ENCODE results near the gene TRMT5.

The TRMT5 gene

GRCh38 chr14:60968099-60968498 is 12.8 kb downstream of the TRMT5 start:
- intact Hi-C loops (cut with DNase I) = no loop called here
- DNase-seq = no peak

DNA sequence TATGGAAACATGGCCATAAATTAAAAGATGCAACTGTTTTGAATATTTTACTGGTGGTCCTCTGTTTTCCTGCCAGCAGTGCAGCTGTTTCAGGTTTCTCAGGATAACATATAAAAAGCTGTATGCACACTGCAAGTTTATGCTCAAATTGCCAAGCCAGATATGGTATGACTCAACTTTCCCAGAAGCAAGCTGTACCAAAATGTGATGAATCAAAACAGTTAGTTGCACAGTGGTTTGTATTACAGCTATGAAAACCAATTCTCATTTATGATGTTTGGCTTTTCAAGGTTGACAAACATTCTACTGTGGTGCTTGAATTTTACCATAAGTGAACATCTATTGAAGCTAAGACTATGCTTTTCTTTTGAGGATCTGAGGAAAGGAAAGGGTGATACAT is 15.5 kb downstream of the TRMT5 start:
- intact Hi-C loops (cut with DNase I) = no loop called here
- DNase-seq = no peak

GRCh38 chr14:60964904-60965303 is 16.0 kb downstream of the TRMT5 start:
- intact Hi-C loops (cut with DNase I) = no loop called here
- no peak for DNase-seq

DNA sequence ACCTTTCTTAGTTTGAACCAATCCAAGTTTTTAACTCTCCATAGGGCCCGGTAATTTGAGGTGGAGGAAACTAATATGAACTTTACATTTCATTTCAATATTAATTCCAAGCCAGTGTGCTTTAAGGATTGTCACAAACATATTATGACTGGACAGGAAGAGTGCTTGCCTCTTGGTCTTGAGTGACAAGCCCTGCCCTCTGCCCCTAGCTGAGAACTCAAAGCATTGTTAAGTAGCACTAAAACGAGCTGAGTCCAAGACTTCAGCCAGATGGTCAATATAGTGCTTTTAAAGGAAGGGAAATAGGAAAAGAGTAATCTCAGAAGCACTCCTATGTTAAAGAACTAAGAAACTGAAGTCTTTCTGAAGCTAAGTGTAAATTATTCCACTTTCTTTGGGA is 17.1 kb downstream of the TRMT5 start:
- DNase-seq = no peak
- intact Hi-C loops (cut with DNase I) = no loop called here

GRCh38 chr14:60958146-60958545 is 22.7 kb downstream of the TRMT5 start:
- no peak for DNase-seq
- intact Hi-C loops (cut with DNase I) = no loop called here

- intact Hi-C loops (cut with DNase I) = no loop called here
- no peak for DNase-seq
Measured at GRCh38 chr14:60956632-60957031, 24.2 kb downstream of the TRMT5 start.

DNA sequence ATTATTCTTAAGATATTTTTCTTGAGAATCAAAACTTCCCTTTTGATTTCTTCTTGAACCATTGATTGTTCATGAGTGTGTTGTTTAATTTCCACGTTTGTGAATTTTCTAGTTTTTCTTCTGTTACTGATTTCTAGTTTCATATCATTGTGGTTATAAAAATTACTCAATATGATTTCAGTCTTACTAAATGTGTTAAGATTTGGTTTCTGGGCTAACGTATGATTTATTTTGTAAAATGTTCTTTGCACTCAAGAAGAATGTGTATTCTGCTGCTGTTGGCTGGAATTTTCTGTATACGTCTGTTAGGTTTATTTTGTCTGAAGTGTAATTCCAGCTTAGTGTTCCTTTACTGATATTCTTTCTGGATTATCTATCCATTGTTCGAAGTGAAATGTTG is 24.7 kb downstream of the TRMT5 start:
- intact Hi-C loops (cut with DNase I) = no loop called here
- no peak for DNase-seq

- DNase-seq = no peak
- intact Hi-C loops (cut with DNase I) = no loop called here
Measured at GRCh38 chr14:60951776-60952435, 29.0 kb downstream of the TRMT5 start.

DNA sequence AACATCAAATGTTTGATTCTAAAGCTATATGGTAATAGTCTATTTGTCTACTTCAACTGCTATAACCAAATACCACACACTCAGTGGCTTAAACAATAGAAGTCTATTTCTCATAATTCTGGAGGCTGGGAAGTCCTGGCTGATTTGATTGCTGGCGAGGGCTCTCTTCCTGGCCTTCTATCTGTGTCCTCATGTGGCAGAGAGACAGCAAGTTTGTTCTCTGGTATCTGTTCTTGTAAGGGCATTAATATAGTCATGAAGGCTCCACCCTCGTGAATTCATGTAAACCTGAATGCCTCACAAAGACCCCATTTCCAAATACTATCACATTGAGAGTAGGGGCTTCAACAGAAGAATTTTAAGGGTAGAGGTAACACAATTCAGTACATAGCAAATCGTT is 34.1 kb downstream of the TRMT5 start:
- intact Hi-C loops (cut with DNase I) = no loop called here
- no peak for DNase-seq

GRCh38 chr14:60945984-60946383 is 34.9 kb downstream of the TRMT5 start:
- intact Hi-C loops (cut with DNase I) = no loop called here
- no peak for DNase-seq

DNA sequence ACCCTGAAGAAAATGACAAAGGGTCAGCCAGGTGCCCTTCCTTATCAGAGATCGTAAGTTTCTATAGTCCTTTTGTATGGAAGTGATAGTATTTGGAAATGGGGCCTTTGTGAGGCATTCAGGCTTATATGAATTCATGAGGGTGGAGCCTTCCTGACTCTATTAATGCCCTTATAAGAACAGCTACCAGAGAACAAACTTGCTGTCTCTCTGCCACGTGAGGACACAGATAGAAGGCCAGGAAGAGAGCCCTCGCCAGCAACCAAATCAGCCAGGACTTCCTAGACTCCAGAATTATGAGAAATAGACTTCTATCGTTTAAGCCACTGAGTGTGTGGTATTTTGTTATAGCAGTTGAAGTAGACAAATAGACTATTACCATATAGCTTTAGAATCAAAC is 36.7 kb downstream of the TRMT5 start:
- DNase-seq = no peak
- intact Hi-C loops (cut with DNase I) = no loop called here

GRCh38 chr14:60943637-60944032 is 37.2 kb downstream of the TRMT5 start:
- DNase-seq = no peak
- intact Hi-C loops (cut with DNase I) = no loop called here

DNA sequence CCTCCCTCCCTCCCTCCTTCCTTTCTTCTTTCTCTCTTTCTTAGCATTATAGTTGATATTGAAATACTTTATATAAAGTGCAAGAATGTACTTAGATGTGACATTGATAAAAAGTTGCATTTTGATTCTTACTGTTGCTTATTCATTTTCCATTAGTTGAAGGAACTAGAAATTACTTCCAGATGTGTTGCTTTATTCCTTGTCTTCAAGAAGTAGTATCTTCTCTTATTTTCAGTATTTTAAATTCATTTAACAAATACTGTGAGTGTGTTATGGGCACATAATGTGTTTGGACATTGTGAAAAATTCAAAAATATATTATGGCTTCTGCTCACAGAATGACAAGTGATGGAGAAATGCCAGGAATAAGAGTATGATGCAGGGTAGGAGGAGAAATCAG is 45.6 kb downstream of the TRMT5 start:
- intact Hi-C loops (cut with DNase I) = no loop called here
- no peak for DNase-seq

DNA sequence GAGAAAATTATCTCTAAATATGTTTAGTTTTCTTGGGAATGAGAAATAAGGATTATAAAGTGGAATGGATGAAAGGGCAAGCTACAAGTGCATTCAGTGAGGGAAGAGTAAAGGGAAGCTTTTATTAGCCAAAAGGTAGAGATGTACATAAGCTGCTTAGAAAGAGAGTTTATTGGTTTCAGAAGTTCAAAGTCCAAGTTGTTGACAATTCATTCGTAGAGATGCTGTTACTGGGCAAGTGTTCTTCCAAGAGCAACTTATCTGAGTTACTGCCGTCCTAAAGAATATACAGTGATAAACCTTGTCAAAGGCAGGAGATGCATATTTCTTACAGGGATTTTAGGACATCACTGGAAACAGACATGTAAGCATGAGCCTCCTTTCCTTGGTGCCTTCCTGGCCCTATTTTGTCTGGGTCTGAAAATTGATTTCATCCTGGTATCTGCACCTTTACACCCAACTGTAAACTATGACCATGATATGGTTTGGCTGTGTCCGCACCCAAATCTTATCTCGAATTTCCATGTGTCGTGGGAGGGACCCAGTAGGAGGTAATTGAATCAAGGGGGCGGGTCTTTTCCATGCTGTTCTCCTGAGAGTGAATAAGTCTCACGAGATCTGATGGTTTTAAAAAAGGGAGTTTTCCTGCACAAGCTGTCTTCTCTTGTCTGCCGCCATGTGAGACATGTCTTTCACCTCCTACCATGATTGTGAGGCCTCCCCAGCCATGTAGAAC is 46.8 kb downstream of the TRMT5 start:
- DNase-seq = no peak
- intact Hi-C loops (cut with DNase I) = no loop called here

DNA sequence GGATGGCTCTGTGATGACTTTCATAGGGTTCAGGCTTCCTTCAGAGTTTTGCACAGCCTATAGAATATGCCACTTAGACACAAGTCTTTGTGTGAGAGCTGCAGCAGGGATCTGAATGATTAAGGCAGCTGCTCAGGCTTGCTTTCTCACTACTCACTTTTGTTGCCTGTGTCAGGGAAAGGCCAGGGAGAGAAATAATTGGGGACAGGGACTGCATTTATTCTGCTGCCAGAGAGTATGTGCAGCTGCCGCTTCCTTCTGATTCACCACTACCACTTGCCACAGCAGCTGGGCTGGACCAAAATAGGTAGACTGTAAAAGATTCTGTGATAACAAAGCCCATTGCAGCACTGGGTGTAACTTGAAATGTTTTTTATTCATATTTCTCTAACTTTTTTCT is 49.7 kb downstream of the TRMT5 start:
- intact Hi-C loops (cut with DNase I) = no loop called here
- DNase-seq = no peak

- intact Hi-C loops (cut with DNase I) = no loop called here
Measured at GRCh38 chr14:60926002-60926401, 54.9 kb downstream of the TRMT5 start.

GRCh38 chr14:60925286-60925685 is 55.6 kb downstream of the TRMT5 start:
- DNase-seq = no peak
- intact Hi-C loops (cut with DNase I) = no loop called here

More at GRCh38 chr14:60926002-60926401, 54.9 kb downstream of the TRMT5 start:
- no peak for DNase-seq

- intact Hi-C loops (cut with DNase I) = no loop called here
- no peak for DNase-seq
Measured at GRCh38 chr14:60922050-60922449, 58.8 kb downstream of the TRMT5 start.

Data from posterior cingulate gyrus (tissue), 11 donors.